ENCODE results near the gene ANKRD62. TPM values are rescaled to one million over a fixed set of nuclear protein-coding genes. Genes with fewer than 3 reads are reported as not detected.

The ANKRD62 gene
- total RNA-seq, 1 experiment from 2014 or later = not detected

GRCh38 chr18:12102136-12102842 lies 8.6 kb downstream of the ANKRD62 start:
- H3K36me3 ChIP-seq (ENCODE audit: insufficient read depth, low read length, poor library complexity, severe bottlenecking) = no peaks in the 10 kb centered on the region
- BruUV-seq (replicated peaks) = no TSS peak
- no peak for DNase-seq (ENCODE audit: low spot score)
- H3K27me3 ChIP-seq (replicated peaks; ENCODE audit: insufficient read depth, low read depth, low read length, poor library complexity) = peaks cover 57% of the 10 kb centered on the region
- TF ChIP-seq CTCF (conservative IDR thresholded peaks at IDR 0.05; ENCODE audit: low read depth, low read length) (no peak), EZH2 (IDR thresholded peaks at IDR 0.05; ENCODE audit: borderline replicate concordance, low read depth, low read length, poor library complexity, severe bottlenecking) (no peak)
- intact Hi-C loops (cut with micrococcal nuclease; ENCODE audit: unreplicated experiment) = no loop called here
- H3K4me1 ChIP-seq (ENCODE audit: insufficient read depth, low read length, poor library complexity, severe bottlenecking) = no peaks in the 10 kb centered on the region
- no peak overlapping the region for H3K27ac ChIP-seq (ENCODE audit: low read depth, low read length, poor library complexity, severe bottlenecking)
- ChIA-PET POLR2A (ENCODE audit: low non-redundant PET) (no interaction called here), CTCF (no interaction called here)
- no peaks in the 10 kb centered on the region for H3K9me3 ChIP-seq (ENCODE audit: low read depth, low read length, poor library complexity, severe bottlenecking)
- H3K4me3 ChIP-seq (ENCODE audit: low read depth, low read length, poor library complexity, severe bottlenecking) = no peak overlapping the region

- no peak for TF ChIP-seq EZH2 (IDR thresholded peaks at IDR 0.05; ENCODE audit: borderline replicate concordance, low read depth, low read length, poor library complexity, severe bottlenecking)
- no peak for TF ChIP-seq CTCF (conservative IDR thresholded peaks at IDR 0.05; ENCODE audit: low read depth, low read length)
- DNase-seq (ENCODE audit: low spot score) = no peak
- Histone ChIP-seq H3K9me3 (ENCODE audit: low read depth, low read length, poor library complexity, severe bottlenecking) (no peaks in the 10 kb centered on the region), H3K4me3 (ENCODE audit: low read depth, low read length, poor library complexity, severe bottlenecking) (no peak overlapping the region), H3K27me3 (replicated peaks; ENCODE audit: insufficient read depth, low read depth, low read length, poor library complexity) (peaks cover 26% of the 10 kb centered on the region), H3K36me3 (ENCODE audit: insufficient read depth, low read length, poor library complexity, severe bottlenecking) (no peaks in the 10 kb centered on the region), H3K27ac (ENCODE audit: low read depth, low read length, poor library complexity, severe bottlenecking) (no peak overlapping the region), H3K4me1 (ENCODE audit: insufficient read depth, low read length, poor library complexity, severe bottlenecking) (no peaks in the 10 kb centered on the region)
- BruUV-seq (replicated peaks) = no TSS peak
- POLR2A ChIA-PET (ENCODE audit: low non-redundant PET) = no interaction called here
- CTCF ChIA-PET = no interaction called here
- intact Hi-C loops (cut with micrococcal nuclease; ENCODE audit: unreplicated experiment) = no loop called here
Measured at GRCh38 chr18:12106471-12106870, 12.8 kb downstream of the ANKRD62 start.

- no peak overlapping the region for H3K4me3 ChIP-seq (ENCODE audit: low read depth, low read length, poor library complexity, severe bottlenecking)
- H3K27me3 ChIP-seq (replicated peaks; ENCODE audit: insufficient read depth, low read depth, low read length, poor library complexity) = peaks cover 12% of the 10 kb centered on the region
- BruUV-seq (replicated peaks) = no TSS peak
- TF ChIP-seq EZH2 (IDR thresholded peaks at IDR 0.05; ENCODE audit: borderline replicate concordance, low read depth, low read length, poor library complexity, severe bottlenecking) (no peak), CTCF (conservative IDR thresholded peaks at IDR 0.05; ENCODE audit: low read depth, low read length) (no peak)
- ChIA-PET POLR2A (ENCODE audit: low non-redundant PET) (no interaction called here), CTCF (no interaction called here)
- no peaks in the 10 kb centered on the region for H3K4me1 ChIP-seq (ENCODE audit: insufficient read depth, low read length, poor library complexity, severe bottlenecking)
- H3K36me3 ChIP-seq (ENCODE audit: insufficient read depth, low read length, poor library complexity, severe bottlenecking) = no peaks in the 10 kb centered on the region
- intact Hi-C loops (cut with micrococcal nuclease; ENCODE audit: unreplicated experiment) = no loop called here
- DNase-seq (ENCODE audit: low spot score) = no peak
- H3K27ac ChIP-seq (ENCODE audit: low read depth, low read length, poor library complexity, severe bottlenecking) = no peak overlapping the region
- H3K9me3 ChIP-seq (ENCODE audit: low read depth, low read length, poor library complexity, severe bottlenecking) = no peaks in the 10 kb centered on the region
Measured at GRCh38 chr18:12109836-12110235, 16.2 kb downstream of the ANKRD62 start.
